ENCODE results near the gene AMOTL2.

AMOTL2 gene

GRCh38 chr3:134350861-134351311 is 23.4 kb downstream of the AMOTL2 start:
- Histone ChIP-seq H3K9me3 (ENCODE audit: insufficient read depth, low read length) (peaks cover 13% of the 10 kb centered on the region; the same call in 1 of the 2 replicates), H3K36me3 (ENCODE audit: insufficient read depth, insufficient read length, low read length) (peaks cover 40% of the 10 kb centered on the region), H3K27me3 (ENCODE audit: insufficient read depth, insufficient read length) (no peaks in the 10 kb centered on the region), H3K4me1 (ENCODE audit: insufficient read depth, insufficient read length) (peaks cover 9% of the 10 kb centered on the region), H3K9ac (ENCODE audit: insufficient read length, low read depth) (no peak overlapping the region), H3K4me3 (ENCODE audit: insufficient read length, low read depth) (no peak overlapping the region)
- no peak for TF ChIP-seq SUZ12 (IDR thresholded peaks at IDR 0.05; ENCODE audit: extremely low read depth, insufficient read depth, insufficient read length)
- no peak for TF ChIP-seq ZNF274 (IDR thresholded peaks at IDR 0.05; ENCODE audit: low read depth, low read length)
- no peak for TF ChIP-seq YY1 (IDR thresholded peaks at IDR 0.05; ENCODE audit: insufficient read depth, insufficient read length)
- DNase-seq (ENCODE audit: low read depth, low spot score), result no peak

- TF ChIP-seq YY1 (IDR thresholded peaks at IDR 0.05; ENCODE audit: insufficient read depth, insufficient read length), result no peak
- TF ChIP-seq ZNF274 (IDR thresholded peaks at IDR 0.05; ENCODE audit: low read depth, low read length), result no peak
- TF ChIP-seq SUZ12 (IDR thresholded peaks at IDR 0.05; ENCODE audit: extremely low read depth, insufficient read depth, insufficient read length), result no peak
- peaks cover 9% of the 10 kb centered on the region for H3K4me1 ChIP-seq (ENCODE audit: insufficient read depth, insufficient read length)
Observed at GRCh38 chr3:134350266-134350665, 24.0 kb downstream of the AMOTL2 start.

GRCh38 chr3:134348524-134348923 is 25.7 kb downstream of the AMOTL2 start:
- DNase-seq (ENCODE audit: low read depth, low spot score), result no peak
- H3K4me1 ChIP-seq (ENCODE audit: insufficient read depth, insufficient read length), result peaks cover 6% of the 10 kb centered on the region
- TF ChIP-seq YY1 (IDR thresholded peaks at IDR 0.05; ENCODE audit: insufficient read depth, insufficient read length), result no peak
- no peak for TF ChIP-seq SUZ12 (IDR thresholded peaks at IDR 0.05; ENCODE audit: extremely low read depth, insufficient read depth, insufficient read length)
- no peak for TF ChIP-seq ZNF274 (IDR thresholded peaks at IDR 0.05; ENCODE audit: low read depth, low read length)

More at GRCh38 chr3:134350266-134350665, 24.0 kb downstream of the AMOTL2 start:
- DNase-seq (ENCODE audit: low read depth, low spot score), result no peak
- Histone ChIP-seq H3K36me3 (ENCODE audit: insufficient read depth, insufficient read length, low read length) (peaks cover 34% of the 10 kb centered on the region), H3K9me3 (ENCODE audit: insufficient read depth, low read length) (peaks cover 14% of the 10 kb centered on the region; the same call in 1 of the 2 replicates), H3K27me3 (ENCODE audit: insufficient read depth, insufficient read length) (no peaks in the 10 kb centered on the region), H3K9ac (ENCODE audit: insufficient read length, low read depth) (no peak overlapping the region), H3K4me3 (ENCODE audit: insufficient read length, low read depth) (no peak overlapping the region)

GRCh38 chr3:134347551-134347950 is 26.7 kb downstream of the AMOTL2 start:
- Histone ChIP-seq H3K9ac (ENCODE audit: insufficient read length, low read depth) (no peak overlapping the region), H3K27me3 (ENCODE audit: insufficient read depth, insufficient read length) (no peaks in the 10 kb centered on the region), H3K4me1 (ENCODE audit: insufficient read depth, insufficient read length) (peaks cover 6% of the 10 kb centered on the region), H3K4me3 (ENCODE audit: insufficient read length, low read depth) (no peak overlapping the region), H3K36me3 (ENCODE audit: insufficient read depth, insufficient read length, low read length) (peaks cover 8% of the 10 kb centered on the region), H3K9me3 (ENCODE audit: insufficient read depth, low read length) (peaks cover 14% of the 10 kb centered on the region; the same call in 1 of the 2 replicates)
- no peak for DNase-seq (ENCODE audit: low read depth, low spot score)
- TF ChIP-seq YY1 (IDR thresholded peaks at IDR 0.05; ENCODE audit: insufficient read depth, insufficient read length), result no peak
- TF ChIP-seq SUZ12 (IDR thresholded peaks at IDR 0.05; ENCODE audit: extremely low read depth, insufficient read depth, insufficient read length), result no peak
- TF ChIP-seq ZNF274 (IDR thresholded peaks at IDR 0.05; ENCODE audit: low read depth, low read length), result no peak

More at GRCh38 chr3:134348524-134348923, 25.7 kb downstream of the AMOTL2 start:
- H3K4me3 ChIP-seq (ENCODE audit: insufficient read length, low read depth), result no peak overlapping the region
- no peak overlapping the region for H3K9ac ChIP-seq (ENCODE audit: insufficient read length, low read depth)
- H3K9me3 ChIP-seq (ENCODE audit: insufficient read depth, low read length), result peaks cover 14% of the 10 kb centered on the region; the same call in 1 of the 2 replicates
- no peaks in the 10 kb centered on the region for H3K27me3 ChIP-seq (ENCODE audit: insufficient read depth, insufficient read length)
- peaks cover 16% of the 10 kb centered on the region for H3K36me3 ChIP-seq (ENCODE audit: insufficient read depth, insufficient read length, low read length)

- Histone ChIP-seq H3K36me3 (ENCODE audit: insufficient read depth, insufficient read length, low read length) (peaks cover 4% of the 10 kb centered on the region), H3K4me1 (ENCODE audit: insufficient read depth, insufficient read length) (peaks cover 6% of the 10 kb centered on the region), H3K27me3 (ENCODE audit: insufficient read depth, insufficient read length) (no peaks in the 10 kb centered on the region), H3K9me3 (ENCODE audit: insufficient read depth, low read length) (peaks cover 14% of the 10 kb centered on the region; the same call in 1 of the 2 replicates), H3K9ac (ENCODE audit: insufficient read length, low read depth) (no peak overlapping the region), H3K4me3 (ENCODE audit: insufficient read length, low read depth) (no peak overlapping the region)
- TF ChIP-seq ZNF274 (IDR thresholded peaks at IDR 0.05; ENCODE audit: low read depth, low read length) (no peak), SUZ12 (IDR thresholded peaks at IDR 0.05; ENCODE audit: extremely low read depth, insufficient read depth, insufficient read length) (no peak), YY1 (IDR thresholded peaks at IDR 0.05; ENCODE audit: insufficient read depth, insufficient read length) (no peak)
- no peak for DNase-seq (ENCODE audit: low read depth, low spot score)
Observed at GRCh38 chr3:134346744-134347143, 27.5 kb downstream of the AMOTL2 start.

GRCh38 chr3:134345202-134345601 is 29.0 kb downstream of the AMOTL2 start:
- no peaks in the 10 kb centered on the region for H3K4me1 ChIP-seq (ENCODE audit: insufficient read depth, insufficient read length)
- H3K9ac ChIP-seq (ENCODE audit: insufficient read length, low read depth), result no peak overlapping the region
- no peak for DNase-seq (ENCODE audit: low read depth, low spot score)
- TF ChIP-seq YY1 (IDR thresholded peaks at IDR 0.05; ENCODE audit: insufficient read depth, insufficient read length) (no peak), SUZ12 (IDR thresholded peaks at IDR 0.05; ENCODE audit: extremely low read depth, insufficient read depth, insufficient read length) (no peak), ZNF274 (IDR thresholded peaks at IDR 0.05; ENCODE audit: low read depth, low read length) (no peak)
- H3K36me3 ChIP-seq (ENCODE audit: insufficient read depth, insufficient read length, low read length), result no peaks in the 10 kb centered on the region
- no peak overlapping the region for H3K4me3 ChIP-seq (ENCODE audit: insufficient read length, low read depth)
- H3K9me3 ChIP-seq (ENCODE audit: insufficient read depth, low read length), result peaks cover 14% of the 10 kb centered on the region; the same call in 1 of the 2 replicates
- no peaks in the 10 kb centered on the region for H3K27me3 ChIP-seq (ENCODE audit: insufficient read depth, insufficient read length)

GRCh38 chr3:134344560-134344959 is 29.7 kb downstream of the AMOTL2 start:
- TF ChIP-seq ZNF274 (IDR thresholded peaks at IDR 0.05; ENCODE audit: low read depth, low read length), result no peak
- no peak for TF ChIP-seq YY1 (IDR thresholded peaks at IDR 0.05; ENCODE audit: insufficient read depth, insufficient read length)
- no peak for TF ChIP-seq SUZ12 (IDR thresholded peaks at IDR 0.05; ENCODE audit: extremely low read depth, insufficient read depth, insufficient read length)
- no peak for DNase-seq (ENCODE audit: low read depth, low spot score)

More at GRCh38 chr3:134344560-134344959, 29.7 kb downstream of the AMOTL2 start:
- Histone ChIP-seq H3K9me3 (ENCODE audit: insufficient read depth, low read length) (peaks cover 14% of the 10 kb centered on the region; the same call in 1 of the 2 replicates), H3K36me3 (ENCODE audit: insufficient read depth, insufficient read length, low read length) (no peaks in the 10 kb centered on the region), H3K9ac (ENCODE audit: insufficient read length, low read depth) (no peak overlapping the region), H3K4me3 (ENCODE audit: insufficient read length, low read depth) (no peak overlapping the region), H3K4me1 (ENCODE audit: insufficient read depth, insufficient read length) (no peaks in the 10 kb centered on the region), H3K27me3 (ENCODE audit: insufficient read depth, insufficient read length) (no peaks in the 10 kb centered on the region)
